HPDE6-E6E7 (cell line): ENCODE measurements around the gene LRP8.

ENCODE experiments used
- DNase-seq: peaks from one replicate; pipeline ENCODE4 v3.0.0; 2011; ENCODE audit warnings: missing footprints; ENCODE audit errors: extremely low spot score

Gene LRP8

DNA sequence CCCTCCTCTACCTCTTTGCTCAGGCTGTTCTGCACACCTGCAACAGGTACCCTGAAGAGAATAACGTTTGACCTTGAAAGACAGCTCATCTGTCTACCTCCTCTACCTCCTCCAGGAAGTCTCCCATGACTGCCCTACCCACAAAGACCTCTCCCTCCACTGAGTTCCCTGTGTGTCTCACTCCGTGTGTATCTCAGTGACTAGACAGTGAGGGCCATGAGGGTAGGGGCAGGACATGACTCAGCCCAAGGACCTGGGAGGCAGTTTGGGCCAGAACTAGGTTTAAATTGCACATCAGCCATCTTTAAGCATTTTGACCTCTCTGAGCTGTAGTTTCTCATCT lies 32.0 kb upstream of the LRP8 start:
- no peak for DNase-seq

GRCh38 chr1:53359225-53359933 lies 31.5 kb upstream of the LRP8 start:
- DNase-seq: no peak

DNA sequence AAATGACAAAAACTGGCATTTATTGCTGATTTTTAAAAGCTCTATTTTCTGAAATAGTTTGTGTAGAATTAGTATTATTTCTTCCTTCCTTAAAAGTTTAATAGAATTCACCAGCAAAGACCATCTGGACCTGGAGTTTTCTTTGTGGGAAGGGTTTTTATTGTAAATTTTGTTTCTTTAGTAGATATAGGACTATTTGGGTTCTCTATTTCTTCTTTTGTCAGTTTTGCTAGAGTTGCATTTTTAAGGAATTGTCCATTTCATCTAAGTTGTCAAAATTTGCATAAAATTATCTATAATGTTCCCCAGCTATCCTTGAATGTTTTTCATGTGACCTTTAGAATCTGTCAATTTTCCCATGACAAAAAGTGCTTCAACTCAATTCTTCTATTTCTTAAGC lies 28.8 kb upstream of the LRP8 start:
- no peak for DNase-seq

DNA sequence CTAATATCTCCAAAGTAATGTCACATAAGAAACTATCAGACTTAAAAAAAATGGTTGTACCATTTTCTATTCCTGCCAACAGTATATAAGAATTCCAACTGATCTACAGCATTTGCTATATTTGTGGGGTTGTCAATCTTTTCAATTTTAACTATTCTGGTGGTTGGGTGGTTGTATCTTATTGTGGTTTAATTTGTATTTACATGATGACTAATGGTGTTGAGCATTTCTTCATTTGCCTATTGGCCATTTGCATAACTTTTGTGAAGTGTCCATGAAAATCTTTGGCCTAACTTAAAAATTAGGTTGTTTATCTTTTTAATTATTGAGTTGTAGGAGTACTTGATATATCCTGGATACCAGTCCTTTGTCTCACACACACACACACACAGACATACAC lies 26.2 kb upstream of the LRP8 start:
- DNase-seq: no peak

- no peak for DNase-seq
Observed at GRCh38 chr1:53352561-53352960, 24.7 kb upstream of the LRP8 start.

DNA sequence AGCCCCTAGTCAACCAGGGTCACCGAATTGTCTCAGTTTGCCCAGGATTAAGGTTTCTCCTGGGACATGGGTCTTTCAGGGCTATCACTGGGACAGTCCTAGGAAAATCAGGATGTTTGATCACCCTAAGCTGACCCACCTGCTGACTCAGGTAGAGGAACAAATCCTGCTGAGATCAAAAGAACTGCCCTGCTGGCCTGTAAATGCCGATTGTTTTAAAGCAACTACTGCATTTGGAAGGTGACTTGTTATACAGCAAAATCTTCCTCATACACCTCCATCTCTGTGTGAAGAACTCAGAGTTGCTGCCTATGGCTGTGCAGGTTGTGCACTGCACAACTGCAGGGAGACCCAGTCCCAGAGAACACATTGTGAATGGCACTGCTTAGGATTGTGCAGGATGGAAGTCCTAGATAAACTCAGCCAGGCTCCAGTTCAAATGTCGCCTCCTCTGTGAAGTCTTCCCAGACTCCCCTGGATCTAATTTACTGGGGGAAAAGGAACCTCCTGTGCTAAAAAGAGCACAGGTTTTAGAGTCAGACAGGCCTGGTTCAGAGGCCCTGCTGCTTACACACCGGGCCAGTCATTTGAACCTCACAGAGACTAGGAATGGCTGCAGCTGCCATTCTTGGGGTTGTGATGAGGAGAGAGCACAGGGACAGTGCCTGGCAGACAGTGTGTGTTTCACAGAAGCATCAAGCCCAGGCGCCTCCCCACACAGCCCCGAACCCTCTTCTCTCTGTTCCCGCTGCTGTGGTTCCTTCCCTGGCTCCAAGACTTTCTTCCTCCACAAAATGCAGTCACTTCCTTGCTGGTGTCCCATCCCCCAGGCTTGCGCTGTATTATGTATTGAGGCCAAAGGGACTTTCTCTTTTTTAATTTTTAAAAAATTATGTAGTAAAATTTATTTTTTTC lies 23.2 kb upstream of the LRP8 start:
- DNase-seq: no peak

DNA sequence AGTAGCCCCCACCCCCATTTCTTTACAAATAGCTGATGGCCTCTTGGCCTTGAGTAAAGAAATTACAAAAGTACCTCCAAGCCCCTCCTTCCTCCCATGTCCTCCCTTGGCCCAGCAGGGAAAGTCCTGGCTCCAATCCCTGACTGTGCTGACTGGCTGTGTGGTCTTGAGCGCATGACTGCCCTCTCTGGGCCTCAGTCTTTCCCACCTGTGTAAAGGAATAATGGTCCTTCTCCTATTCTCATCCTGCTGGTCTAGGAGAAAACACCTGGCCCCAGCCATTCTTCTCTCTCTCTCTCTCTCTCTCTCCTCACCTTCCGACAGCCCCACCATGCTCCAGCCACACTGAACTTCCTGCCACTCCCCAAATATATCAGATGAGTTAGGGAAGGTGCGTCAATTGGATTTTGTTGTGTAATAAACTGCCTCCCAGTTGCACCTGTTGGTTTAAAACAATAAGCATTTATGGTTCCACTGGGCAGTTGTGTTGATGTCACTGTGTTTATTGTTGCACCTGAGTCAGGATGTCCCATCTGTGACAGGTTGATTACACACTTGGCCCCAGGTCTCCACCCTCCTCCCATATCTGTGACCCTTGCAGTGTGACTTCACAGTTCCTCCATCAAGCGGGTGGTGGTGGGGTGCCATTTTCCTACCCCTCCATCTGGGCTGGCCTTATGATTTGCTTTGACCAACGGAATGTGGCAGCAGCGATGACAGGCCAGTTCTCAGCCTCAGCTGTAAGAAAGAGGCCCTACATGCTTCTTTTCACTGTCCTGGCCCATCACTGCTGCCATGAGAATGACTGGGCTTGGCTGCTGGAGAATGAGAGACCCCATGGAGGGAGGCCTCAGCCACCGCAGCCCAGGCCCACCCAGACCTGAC lies 22.3 kb upstream of the LRP8 start:
- no peak for DNase-seq

- no peak for DNase-seq
Observed at GRCh38 chr1:53349369-53349835, 21.5 kb upstream of the LRP8 start.

GRCh38 chr1:53348486-53349368 lies 20.9 kb upstream of the LRP8 start:
- no peak for DNase-seq

DNA sequence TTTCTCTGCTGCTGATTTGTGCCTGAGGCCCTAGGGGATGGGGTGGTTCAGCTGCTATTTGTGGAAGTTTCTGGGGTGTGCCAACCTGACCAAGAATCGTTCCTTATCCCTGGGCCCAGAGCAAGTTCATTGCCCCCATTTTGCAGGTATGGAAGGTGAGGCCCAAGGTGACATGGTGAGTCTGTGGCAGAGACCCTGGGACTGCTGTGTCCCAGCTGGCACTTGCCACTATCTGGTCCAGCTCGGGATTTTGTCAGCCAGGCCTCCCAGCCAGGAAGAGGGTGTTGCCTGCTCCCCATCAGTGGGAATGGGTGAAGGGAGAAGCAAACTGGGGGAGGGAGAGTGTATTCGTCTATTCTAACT lies 18.9 kb upstream of the LRP8 start:
- no peak for DNase-seq

GRCh38 chr1:53345996-53346813 lies 18.3 kb upstream of the LRP8 start:
- DNase-seq: no peak

DNA sequence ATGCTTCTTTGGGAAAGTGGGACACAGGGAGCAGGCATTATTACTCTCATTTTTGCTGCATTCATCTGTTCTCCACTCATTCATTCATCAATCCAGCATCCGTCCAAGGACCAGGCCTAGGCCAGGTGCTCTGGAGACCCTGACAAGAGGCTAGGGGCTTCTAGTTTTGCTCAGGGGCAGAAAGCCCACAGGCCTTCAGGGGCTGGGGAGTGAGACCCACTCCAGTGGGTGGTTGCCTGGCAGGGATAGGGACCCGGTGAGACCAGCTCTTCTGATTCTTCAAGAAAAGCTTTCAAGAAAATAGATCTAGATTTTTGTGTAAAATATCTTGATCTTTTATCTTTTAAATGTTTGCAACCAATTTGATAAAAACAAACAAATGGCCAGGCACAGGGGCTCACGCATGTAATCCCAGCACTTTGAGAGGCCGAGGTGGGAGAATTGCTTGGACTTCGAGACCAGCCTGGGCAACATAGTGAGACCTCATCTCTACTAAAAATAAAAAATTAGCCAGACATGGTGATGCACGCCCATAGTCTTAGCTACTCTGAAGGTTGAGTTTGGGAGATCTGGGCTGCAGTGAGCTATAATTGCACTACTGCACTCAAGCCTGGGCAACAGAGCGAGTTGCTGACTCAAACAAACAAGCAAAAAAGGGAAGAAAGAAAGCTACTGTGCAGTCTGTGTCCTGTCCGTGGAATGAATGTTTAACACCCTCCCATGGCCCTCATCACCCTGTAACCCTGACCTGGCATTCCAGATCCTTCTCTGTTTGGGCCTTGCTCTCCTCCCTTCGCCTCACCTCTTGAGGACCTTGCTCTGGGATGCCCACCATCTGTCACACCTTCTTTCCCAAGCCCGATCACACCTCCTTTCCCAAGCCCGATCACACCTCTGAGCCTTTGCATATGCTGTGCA lies 17.3 kb upstream of the LRP8 start:
- no peak for DNase-seq

GRCh38 chr1:53343831-53344668 lies 16.2 kb upstream of the LRP8 start:
- DNase-seq: no peak

DNA sequence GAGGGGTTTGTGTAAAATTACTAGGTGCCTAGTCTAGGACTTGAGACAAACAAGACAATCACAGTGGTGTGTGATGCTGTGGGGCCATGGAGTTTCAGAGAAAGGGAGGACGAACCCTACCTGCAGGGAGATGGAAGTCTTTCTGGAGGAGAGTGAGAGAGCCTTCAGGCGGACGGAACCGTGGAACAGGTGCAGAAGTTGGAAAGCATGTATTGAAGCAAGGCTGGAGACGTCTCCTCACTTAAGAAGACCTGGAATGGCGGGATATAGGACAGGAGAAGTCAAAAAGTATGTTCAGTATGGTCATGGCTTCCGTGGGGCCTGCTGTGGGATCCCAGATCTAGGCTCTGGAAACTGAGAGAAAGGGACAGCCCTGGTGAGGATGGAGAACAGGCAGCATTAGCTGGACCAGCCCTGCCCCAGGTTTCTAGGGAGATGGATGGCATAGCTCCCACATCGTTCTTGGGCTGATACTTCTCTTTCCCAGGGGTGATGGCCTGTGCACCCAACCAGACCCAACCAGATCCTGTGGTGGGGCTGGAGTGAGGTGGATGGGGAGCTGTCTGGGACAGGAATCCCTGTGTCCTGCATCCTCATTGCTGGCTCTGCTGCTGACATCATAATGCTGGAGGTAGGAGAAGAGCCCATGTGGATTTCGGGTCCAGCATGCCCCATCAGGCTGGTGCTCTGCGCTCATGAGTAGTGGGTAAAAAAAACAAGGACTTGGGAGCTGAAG lies 15.0 kb upstream of the LRP8 start:
- no peak for DNase-seq

- DNase-seq: no peak
Observed at GRCh38 chr1:53341961-53342707, 14.3 kb upstream of the LRP8 start.

GRCh38 chr1:53341521-53341895 lies 13.6 kb upstream of the LRP8 start:
- DNase-seq: no peak
